HEK293 (cell line): ENCODE results near the gene NELL1.

Experiments
- ZFHX2 ChIP-seq: fragments of 450-650 bp; formaldehyde crosslinking; conservative IDR thresholded peaks from 2 replicates; pipeline ENCODE4 v1.5.1; 2016; ENCODE audit warnings: missing biosample characterization, missing genetic modification characterization
- ZNF391 ChIP-seq: fragments of 450-650 bp; formaldehyde crosslinking; IDR thresholded peaks from 2 replicates; pipeline ENCODE4 v1.5.1; 2016; ENCODE audit warnings: low read depth, missing biosample characterization, missing genetic modification characterization, borderline replicate concordance
- ZNF544 ChIP-seq: fragments of 450-650 bp; formaldehyde crosslinking; IDR thresholded peaks from 2 replicates; pipeline ENCODE4 v1.5.0; 2017; ENCODE audit warnings: missing biosample characterization, missing genetic modification characterization

- TF ChIP-seq ZNF544 (tag by site-specific recombination) (no peak), ZNF391 (tag by site-specific recombination) (no peak), ZFHX2 (tag by site-specific recombination) (no peak)
Measured at GRCh38 chr11:21421711-21422329, 752.4 kb downstream of the NELL1 start.
